HepG2 (cell line): ENCODE data around the gene CACNG5.

Source experiments
- ZBTB10 ChIP-seq: sonication (generic); formaldehyde crosslinking; IDR thresholded peaks from 2 replicates; pipeline ENCODE4 v1.4.0; 2020; ENCODE audit warnings: missing genetic modification reagents, borderline replicate concordance
- TF ChIP-seq, protein P1 (sequence below): IDR thresholded peaks from 2 replicates; pipeline ENCODE4 v1.6.1; 2016; ENCODE audit warnings: low read depth, borderline replicate concordance

DNA sequence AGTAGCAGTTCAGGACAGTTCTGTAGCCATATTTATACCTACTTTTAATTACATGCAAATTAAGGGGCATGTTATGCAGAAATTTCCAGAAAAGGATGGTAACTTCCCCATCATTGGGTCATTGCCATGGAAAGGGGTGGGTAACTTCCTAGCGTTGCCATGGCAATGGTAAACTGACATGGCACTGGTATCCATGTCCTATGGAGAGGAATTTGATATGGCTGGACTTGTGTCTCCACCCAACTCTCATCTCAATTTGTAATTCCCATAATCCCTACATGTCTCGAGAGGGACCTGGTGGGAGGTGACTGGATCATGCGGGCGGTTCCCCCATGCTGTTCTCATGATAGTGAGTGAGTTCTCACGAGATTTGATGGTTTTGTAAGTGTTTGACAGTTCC lies 94.0 kb downstream of the CACNG5 start:
- TF ChIP-seq, protein P1, sequence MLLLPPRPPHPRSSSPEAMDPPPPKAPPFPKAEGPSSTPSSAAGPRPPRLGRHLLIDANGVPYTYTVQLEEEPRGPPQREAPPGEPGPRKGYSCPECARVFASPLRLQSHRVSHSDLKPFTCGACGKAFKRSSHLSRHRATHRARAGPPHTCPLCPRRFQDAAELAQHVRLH (CRISPR knock-in tag) = no peak
- TF ChIP-seq ZBTB10 (CRISPR knock-in tag) = no peak
